Upper lobe of left lung (tissue), 6 donors: ENCODE data around the gene C10orf67. TPM values are rescaled to one million over a fixed set of nuclear protein-coding genes. Genes with fewer than 3 reads are reported as not detected.
A peak's percentile ranks its signal among the peaks of the same experiment; 100 is the strongest.

ENCODE experiments used
- ATAC-seq, 2 donors: fragments of 200-7000 bp; cut with Tn5 transposase; one replicate each; pipeline ENCODE4 v1.9.1; 2022; ENCODE audit warnings: mild to moderate bottlenecking in 2 of 2, moderate library complexity in 2 of 2; ENCODE audit not compliant: low FRiP score in 2 of 2
- DNase-seq, 2 donors: peaks; one replicate each; pipeline ENCODE4 v3.0.0-alpha.2; 2019 to 2020
- H3K27ac ChIP-seq, 4 donors: fragments of 200-600 bp; sonication (generic); one replicate each; pipeline ENCODE4 v1.5.1; 2016 to 2019
- H3K27me3 ChIP-seq, 4 donors: fragments of 200-600 bp; sonication (generic); one replicate each; pipeline ENCODE4 v1.5.1; 2017 to 2019
- H3K36me3 ChIP-seq, 4 donors: fragments of 200-600 bp; sonication (generic); one replicate each; pipeline ENCODE4 v1.5.1; 2016 to 2019
- H3K4me1 ChIP-seq, 4 donors: fragments of 200-600 bp; sonication (generic); one replicate each; pipeline ENCODE4 v1.5.1; 2018 to 2019
- H3K4me3 ChIP-seq, 4 donors: fragments of 200-600 bp; sonication (generic); one replicate each; pipeline ENCODE4 v1.5.1; 2017 to 2019; ENCODE audit warnings: mild to moderate bottlenecking in 2 of 4, moderate library complexity in 1 of 4
- H3K9me3 ChIP-seq, 4 donors: fragments of 200-600 bp; sonication (generic); one replicate each; pipeline ENCODE4 v1.5.1; 2018 to 2019
- EP300 ChIP-seq, 4 donors: sonication (generic); formaldehyde crosslinking; IDR thresholded peaks; one replicate each; pipeline ENCODE4 v1.5.1; 2017; ENCODE audit warnings: antibody characterized with exemption in 4 of 4, control low read depth in 2 of 4
- POLR2A ChIP-seq, 4 donors: fragments of 450-650 bp; IDR thresholded peaks; one replicate each; pipeline ENCODE4 v1.5.1; 2016 to 2017; ENCODE audit warnings: antibody characterized with exemption in 4 of 4, mild to moderate bottlenecking in 2 of 4
- POLR2AphosphoS5 ChIP-seq, 2 donors: sonication (generic); formaldehyde crosslinking; IDR thresholded peaks; one replicate each; pipeline ENCODE4 v1.5.1; 2017; ENCODE audit warnings: antibody characterized with exemption in 2 of 2
- WGBS, 2 donors: methylation state at CpG; one replicate each; pipeline ENCODE4 v1.1.5; 2017 to 2018; 5-methylcytosine and 5-hydroxymethylcytosine counted together
- total RNA-seq, 6 donors: library from RNA; depleted of rRNA in 4 of 6; stranded (reverse); fragments of >200 nt in 4 of 6; gene quantifications; one replicate each; pipeline versions ENCODE4 v1.1.0 to v1.2.1, GENCODE V29; 2016 to 2021
- TF ChIP-seq, protein P1 (sequence below), 6 experiments: fragments of 450-650 bp in 4 of 6; fragments of 200-600 bp in 2 of 6; sonication (generic) in 2 of 6; IDR thresholded peaks; one replicate each; pipeline ENCODE4 v1.5.1; 2016 to 2019; ENCODE audit warnings: antibody characterized with exemption in 6 of 6
- donor health status: DM: no; HTN: no; CAD: no; lungs with moderate emphysema.
- donor health status: DM: no; HTN: yes; CAD: no; lungs with severe emphysema.

The C10orf67 gene
- total RNA-seq, 6 donors from 2014 or later: 1.7 to 7.3 (median 4.2) TPM

DNA sequence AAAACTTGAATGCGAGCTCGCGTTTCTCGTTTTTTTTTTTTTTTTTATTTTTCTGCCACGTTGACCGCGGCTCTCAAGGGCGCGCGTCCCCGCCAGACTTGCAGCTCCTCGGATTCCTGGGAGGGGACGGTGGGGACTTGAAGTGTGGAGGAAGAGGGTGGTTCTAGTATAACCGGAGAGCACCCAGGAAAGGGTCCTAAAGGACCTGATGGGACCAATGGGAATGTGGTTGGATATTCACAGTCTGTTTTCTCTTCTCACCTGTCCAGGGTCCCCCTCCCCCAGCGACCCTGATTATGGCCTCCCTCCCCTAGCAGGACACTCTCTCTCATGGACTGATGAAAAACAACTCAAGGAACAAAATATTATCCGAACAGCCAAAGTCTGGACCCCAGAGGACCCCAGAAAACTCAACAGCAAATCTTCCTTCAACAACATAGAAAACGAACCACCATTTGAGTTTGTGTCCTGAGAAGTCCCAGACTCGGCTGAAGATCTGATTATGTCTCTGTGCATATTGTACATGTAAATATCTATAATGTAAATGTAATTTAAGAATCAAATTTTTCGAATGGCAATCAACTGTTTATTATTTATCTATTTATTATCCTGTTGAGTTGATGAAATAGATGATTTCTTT lies 151.0 kb downstream of the C10orf67 start:
- ATAC-seq (no peak), DNase-seq (no peak)
- WGBS, 2 donors: 5% methylated on average over 19 of the region's 19 CpGs
- Histone ChIP-seq H3K36me3 (no peaks in the 10 kb centered on the region), H3K9me3 (no peaks in the 10 kb centered on the region), H3K27me3 (peaks cover 2 to 49% (median 21%) of the 10 kb centered on the region in 4 donors), H3K4me3 (no peak overlapping the region), H3K27ac (no peak overlapping the region), H3K4me1 (peaks cover 5 to 31% (median 8%) of the 10 kb centered on the region in 4 donors)
- TF ChIP-seq EP300 (IDR thresholded peaks at IDR 0.05) (no peak), POLR2A (IDR thresholded peaks at IDR 0.05) (no peak)
- TF ChIP-seq, protein P1, sequence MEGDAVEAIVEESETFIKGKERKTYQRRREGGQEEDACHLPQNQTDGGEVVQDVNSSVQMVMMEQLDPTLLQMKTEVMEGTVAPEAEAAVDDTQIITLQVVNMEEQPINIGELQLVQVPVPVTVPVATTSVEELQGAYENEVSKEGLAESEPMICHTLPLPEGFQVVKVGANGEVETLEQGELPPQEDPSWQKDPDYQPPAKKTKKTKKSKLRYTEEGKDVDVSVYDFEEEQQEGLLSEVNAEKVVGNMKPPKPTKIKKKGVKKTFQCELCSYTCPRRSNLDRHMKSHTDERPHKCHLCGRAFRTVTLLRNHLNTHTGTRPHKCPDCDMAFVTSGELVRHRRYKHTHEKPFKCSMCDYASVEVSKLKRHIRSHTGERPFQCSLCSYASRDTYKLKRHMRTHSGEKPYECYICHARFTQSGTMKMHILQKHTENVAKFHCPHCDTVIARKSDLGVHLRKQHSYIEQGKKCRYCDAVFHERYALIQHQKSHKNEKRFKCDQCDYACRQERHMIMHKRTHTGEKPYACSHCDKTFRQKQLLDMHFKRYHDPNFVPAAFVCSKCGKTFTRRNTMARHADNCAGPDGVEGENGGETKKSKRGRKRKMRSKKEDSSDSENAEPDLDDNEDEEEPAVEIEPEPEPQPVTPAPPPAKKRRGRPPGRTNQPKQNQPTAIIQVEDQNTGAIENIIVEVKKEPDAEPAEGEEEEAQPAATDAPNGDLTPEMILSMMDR (IDR thresholded peaks at IDR 0.05): no peak

DNA sequence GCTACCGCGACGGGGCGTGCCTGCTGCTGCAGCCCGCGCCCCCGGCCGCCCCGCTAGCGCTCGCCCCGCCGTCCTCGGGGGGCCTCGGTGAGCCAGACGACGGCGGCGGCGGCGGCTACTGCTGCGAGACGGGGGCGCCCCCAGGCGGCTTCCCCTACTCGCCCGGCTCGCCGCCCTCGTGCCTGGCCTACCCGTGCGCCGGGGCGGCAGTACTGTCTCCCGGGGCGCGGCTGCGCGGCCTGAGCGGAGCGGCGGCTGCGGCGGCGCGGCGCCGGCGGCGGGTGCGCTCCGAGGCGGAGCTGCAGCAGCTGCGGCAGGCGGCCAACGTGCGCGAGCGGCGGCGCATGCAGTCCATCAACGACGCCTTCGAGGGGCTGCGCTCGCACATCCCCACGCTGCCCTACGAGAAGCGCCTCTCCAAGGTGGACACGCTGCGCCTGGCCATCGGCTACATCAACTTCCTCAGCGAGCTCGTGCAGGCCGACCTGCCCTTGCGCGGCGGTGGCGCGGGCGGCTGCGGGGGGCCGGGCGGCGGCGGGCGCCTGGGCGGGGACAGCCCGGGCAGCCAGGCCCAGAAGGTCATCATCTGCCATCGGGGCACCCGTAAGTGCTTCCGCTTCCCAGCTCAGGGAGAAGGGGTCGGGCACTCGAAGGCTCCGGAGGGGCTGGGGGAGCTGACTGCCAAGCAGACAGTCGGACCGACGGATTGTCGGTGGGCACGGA lies 151.7 kb downstream of the C10orf67 start:
- no peak for TF ChIP-seq EP300 (IDR thresholded peaks at IDR 0.05)
- TF ChIP-seq POLR2A (IDR thresholded peaks at IDR 0.05): no peak
- no peak for TF ChIP-seq POLR2AphosphoS5 (IDR thresholded peaks at IDR 0.05)
- TF ChIP-seq, protein P1 (IDR thresholded peaks at IDR 0.05): no peak
- H3K27me3 ChIP-seq: peaks cover 2 to 49% (median 21%) of the 10 kb centered on the region in 4 donors
- no peak overlapping the region for H3K4me3 ChIP-seq
- WGBS, 2 donors: 2 to 3% methylated on average over 11 to 42 of the region's 100 CpGs
- peaks cover 5 to 31% (median 8%) of the 10 kb centered on the region in 4 donors for H3K4me1 ChIP-seq
- no peak overlapping the region for H3K27ac ChIP-seq
- ATAC-seq (no peak), DNase-seq (peak in 1 of 2 donors; percentile 78)
- no peaks in the 10 kb centered on the region for H3K36me3 ChIP-seq
- no peaks in the 10 kb centered on the region for H3K9me3 ChIP-seq

DNA sequence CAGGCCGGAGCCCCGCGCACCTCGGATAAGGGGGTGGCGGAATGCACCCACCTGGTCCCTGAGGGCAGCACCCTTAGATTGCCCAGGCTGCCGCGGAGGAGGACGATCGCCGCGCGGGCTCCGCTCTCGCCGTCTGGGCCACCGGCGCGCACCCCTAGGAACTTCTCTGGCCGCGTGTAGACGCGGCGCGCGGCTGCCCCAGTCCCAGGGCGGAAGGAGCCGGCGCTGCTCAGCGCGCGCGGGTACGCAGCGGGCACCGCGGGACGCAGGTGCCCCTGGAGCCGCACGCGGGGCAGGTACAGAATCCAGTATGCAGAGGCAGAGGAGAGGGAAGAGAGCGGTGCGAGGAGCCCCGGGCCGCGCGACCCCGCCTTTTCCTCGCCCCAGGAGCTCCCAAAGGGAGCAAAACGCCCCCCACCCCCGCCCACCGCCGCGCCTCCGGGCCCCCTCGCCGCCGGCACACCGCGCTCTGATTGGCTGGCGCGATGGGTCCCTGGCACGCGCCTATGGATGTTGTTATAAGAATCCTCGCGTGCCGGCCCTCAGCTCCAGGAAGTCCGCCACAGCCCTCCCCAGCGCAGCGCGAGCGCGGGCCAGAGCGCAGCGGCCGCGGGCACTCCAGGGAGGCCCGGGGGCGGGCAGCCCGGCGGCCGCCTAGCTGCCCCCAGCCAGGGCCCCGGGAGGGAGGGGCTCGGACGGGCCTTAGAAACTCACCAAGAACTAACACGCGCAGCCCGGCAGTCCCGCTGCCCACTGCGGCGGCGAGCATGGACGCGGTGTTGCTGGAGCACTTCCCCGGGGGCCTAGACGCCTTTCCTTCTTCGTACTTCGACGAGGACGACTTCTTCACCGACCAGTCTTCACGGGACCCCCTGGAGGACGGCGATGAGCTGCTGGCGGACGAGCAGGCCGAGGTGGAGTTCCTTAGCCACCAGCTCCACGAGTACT lies 152.6 kb downstream of the C10orf67 start, which contains the start of gene PTF1A:
PTF1A (plus strand) TSS at position 549 of the 948 bp plus-strand sequence; CDS start at position 768, 219 bp downstream.
- ATAC-seq (no peak), DNase-seq (peak in 1 of 2 donors; percentile 79)
- no peak within 1 kb of the TSS for H3K27ac ChIP-seq
- H3K4me1 ChIP-seq: peaks cover 5 to 31% (median 8%) of the 10 kb centered on the region in 4 donors
- peak within 1 kb of the TSS in 1 of 4 donors; percentile 12 for H3K4me3 ChIP-seq
- H3K9me3 ChIP-seq: no peaks in the 10 kb centered on the region
- H3K36me3 ChIP-seq: no peaks in the 10 kb centered on the region
- TF ChIP-seq EP300 (IDR thresholded peaks at IDR 0.05): no peak
- TF ChIP-seq, protein P1 (IDR thresholded peaks at IDR 0.05): no peak
- no peak for TF ChIP-seq POLR2A (IDR thresholded peaks at IDR 0.05)
- TF ChIP-seq POLR2AphosphoS5 (IDR thresholded peaks at IDR 0.05): no peak
- H3K27me3 ChIP-seq: peaks cover 2 to 49% (median 21%) of the 10 kb centered on the region in 4 donors
- WGBS, 2 donors: 3 to 5% methylated on average over 37 to 41 of the region's 107 CpGs

DNA sequence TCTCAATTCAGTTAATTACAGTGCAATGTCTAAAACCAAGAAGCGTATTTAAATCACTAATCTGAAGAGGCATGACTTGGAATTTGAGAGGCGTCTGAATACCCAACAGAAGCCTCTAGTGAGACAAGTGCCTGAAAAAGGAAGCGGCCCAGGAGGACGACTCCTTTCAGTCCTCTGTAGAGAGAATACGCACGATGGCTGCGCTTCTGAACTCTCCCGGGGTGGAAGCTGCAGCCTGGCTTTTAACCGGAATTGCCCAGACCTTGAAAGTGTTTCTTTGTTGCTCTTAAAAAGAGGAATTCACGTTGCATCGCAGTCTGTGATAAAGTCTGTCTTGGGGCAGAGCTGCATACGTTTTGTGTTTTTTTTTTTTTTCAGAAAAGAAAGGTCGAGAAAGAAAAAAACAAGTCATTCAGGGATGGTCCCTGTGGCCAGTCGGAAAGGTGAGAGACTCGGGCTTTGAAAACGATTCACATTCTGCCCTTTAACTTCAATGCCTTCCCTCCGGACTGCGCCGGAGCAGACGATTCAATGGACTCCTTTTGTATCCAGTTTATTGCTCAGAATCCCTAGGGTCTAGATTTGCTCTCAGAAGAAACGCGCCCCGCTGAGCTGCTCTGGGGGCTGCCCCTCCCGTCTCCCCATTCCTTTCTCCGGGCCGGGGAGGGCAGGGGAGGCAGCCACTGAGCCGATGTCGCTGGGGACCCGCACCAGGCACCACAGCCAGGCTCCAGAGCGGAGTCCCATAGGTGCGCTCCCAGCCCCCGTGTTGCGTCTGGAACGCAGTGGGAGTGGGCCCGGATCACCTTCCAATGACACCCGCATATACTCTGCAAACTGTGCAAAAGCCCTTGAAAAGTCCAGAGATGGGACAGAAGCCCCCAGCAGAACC lies 153.5 kb downstream of the C10orf67 start:
- H3K36me3 ChIP-seq: no peaks in the 10 kb centered on the region
- TF ChIP-seq POLR2AphosphoS5 (IDR thresholded peaks at IDR 0.05) (no peak), EP300 (IDR thresholded peaks at IDR 0.05) (no peak), POLR2A (IDR thresholded peaks at IDR 0.05) (no peak)
- TF ChIP-seq, protein P1 (IDR thresholded peaks at IDR 0.05): no peak
- peaks cover 2 to 45% (median 21%) of the 10 kb centered on the region in 4 donors for H3K27me3 ChIP-seq
- H3K9me3 ChIP-seq: no peaks in the 10 kb centered on the region
- WGBS, 2 donors: 4 to 5% methylated on average over 21 to 36 of the region's 36 CpGs
- ATAC-seq (no peak), DNase-seq (peak in 1 of 2 donors; percentile 56)
- H3K27ac ChIP-seq: no peak overlapping the region
- H3K4me3 ChIP-seq: no peak overlapping the region
- H3K4me1 ChIP-seq: peaks cover 5 to 31% (median 8%) of the 10 kb centered on the region in 4 donors
